OCI-M1 (cell line): ENCODE measurements around the gene TMCC2.
A peak's percentile ranks its signal among the peaks of the same experiment; 100 is the strongest.

Experiments
- DNase-seq: peaks from one replicate; lab custom pipeline; 2025; lab: John Stamatoyannopoulos, UW

TMCC2 gene

GRCh38 chr1:205260948-205261732 lies 33.4 kb downstream of the TMCC2 start:
- DNase-seq, result peak; percentile 44

- DNase-seq, result peak; percentile 37
Measured at GRCh38 chr1:205261946-205262691, 34.4 kb downstream of the TMCC2 start.

GRCh38 chr1:205262731-205263171 lies 35.0 kb downstream of the TMCC2 start:
- peak; percentile 39 for DNase-seq

GRCh38 chr1:205263580-205264190 lies 35.9 kb downstream of the TMCC2 start:
- DNase-seq, result peak; percentile 80

GRCh38 chr1:205266611-205267305 lies 39.0 kb downstream of the TMCC2 start:
- DNase-seq, result no peak

GRCh38 chr1:205267306-205267902 lies 39.7 kb downstream of the TMCC2 start:
- peak; percentile 91 for DNase-seq

GRCh38 chr1:205268846-205269680 lies 41.3 kb downstream of the TMCC2 start:
- DNase-seq, result no peak

- DNase-seq, result no peak
Measured at GRCh38 chr1:205269711-205270110, 42.0 kb downstream of the TMCC2 start.

GRCh38 chr1:205270271-205270670 lies 42.5 kb downstream of the TMCC2 start:
- DNase-seq, result no peak

- no peak for DNase-seq
Measured at GRCh38 chr1:205270764-205271163, 43.0 kb downstream of the TMCC2 start.

- no peak for DNase-seq
Measured at GRCh38 chr1:205271277-205271676, 43.5 kb downstream of the TMCC2 start.

GRCh38 chr1:205271745-205272144 lies 44.0 kb downstream of the TMCC2 start:
- DNase-seq, result no peak

- DNase-seq, result no peak
Measured at GRCh38 chr1:205272536-205272935, 44.8 kb downstream of the TMCC2 start.

- DNase-seq, result peak; percentile 91
Measured at GRCh38 chr1:205273551-205273982, 45.8 kb downstream of the TMCC2 start.

- no peak for DNase-seq
Measured at GRCh38 chr1:205274041-205274691, 46.4 kb downstream of the TMCC2 start.

- no peak for DNase-seq
Measured at GRCh38 chr1:205275133-205275532, 47.4 kb downstream of the TMCC2 start.

- DNase-seq, result no peak
Measured at GRCh38 chr1:205275916-205276688, 48.4 kb downstream of the TMCC2 start.

- DNase-seq, result no peak
Measured at GRCh38 chr1:205276689-205277065, 48.9 kb downstream of the TMCC2 start.

GRCh38 chr1:205279986-205280385 lies 52.2 kb downstream of the TMCC2 start:
- no peak for DNase-seq
